NB4 (cell line): ENCODE results near the gene GAPT.

Experiments used
- POLR2A ChIP-seq: IDR thresholded peaks from 2 replicates; pipeline ENCODE4 v1.6.1; 2011; ENCODE audit warnings: mild to moderate bottlenecking; ENCODE audit not compliant: insufficient read length; ENCODE audit errors: extremely low read depth
- TF ChIP-seq, protein P1 (sequence below): IDR thresholded peaks from one replicate; pipeline ENCODE4 v1.5.1; 2012; ENCODE audit warnings: low read depth, low read length
- TF ChIP-seq, protein P2 (sequence below): IDR thresholded peaks from 2 replicates; pipeline ENCODE4 v1.6.1; 2011; ENCODE audit warnings: low read depth, low read length

DNA sequence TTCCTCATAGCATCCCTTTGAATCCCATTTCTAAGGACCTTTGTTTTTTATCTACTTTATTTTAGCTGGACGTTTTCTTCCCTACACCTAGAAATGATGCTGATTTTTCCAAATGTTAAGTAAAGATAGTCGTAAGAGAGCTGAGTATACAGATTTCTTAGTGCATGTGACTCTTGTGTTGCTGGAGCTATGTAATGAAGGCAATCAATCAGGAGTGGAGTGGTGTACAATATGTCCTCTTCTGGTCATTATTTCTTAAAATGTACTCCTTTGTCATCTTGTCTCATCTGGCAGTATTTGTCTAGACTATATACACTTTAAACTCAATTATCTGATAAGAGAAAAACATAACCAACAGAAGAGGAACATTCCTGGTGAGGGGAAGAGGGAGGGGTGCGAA lies 13.5 kb downstream of the GAPT start:
- TF ChIP-seq, protein P1, sequence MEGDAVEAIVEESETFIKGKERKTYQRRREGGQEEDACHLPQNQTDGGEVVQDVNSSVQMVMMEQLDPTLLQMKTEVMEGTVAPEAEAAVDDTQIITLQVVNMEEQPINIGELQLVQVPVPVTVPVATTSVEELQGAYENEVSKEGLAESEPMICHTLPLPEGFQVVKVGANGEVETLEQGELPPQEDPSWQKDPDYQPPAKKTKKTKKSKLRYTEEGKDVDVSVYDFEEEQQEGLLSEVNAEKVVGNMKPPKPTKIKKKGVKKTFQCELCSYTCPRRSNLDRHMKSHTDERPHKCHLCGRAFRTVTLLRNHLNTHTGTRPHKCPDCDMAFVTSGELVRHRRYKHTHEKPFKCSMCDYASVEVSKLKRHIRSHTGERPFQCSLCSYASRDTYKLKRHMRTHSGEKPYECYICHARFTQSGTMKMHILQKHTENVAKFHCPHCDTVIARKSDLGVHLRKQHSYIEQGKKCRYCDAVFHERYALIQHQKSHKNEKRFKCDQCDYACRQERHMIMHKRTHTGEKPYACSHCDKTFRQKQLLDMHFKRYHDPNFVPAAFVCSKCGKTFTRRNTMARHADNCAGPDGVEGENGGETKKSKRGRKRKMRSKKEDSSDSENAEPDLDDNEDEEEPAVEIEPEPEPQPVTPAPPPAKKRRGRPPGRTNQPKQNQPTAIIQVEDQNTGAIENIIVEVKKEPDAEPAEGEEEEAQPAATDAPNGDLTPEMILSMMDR = no peak
- TF ChIP-seq POLR2A = no peak
- TF ChIP-seq, protein P2, sequence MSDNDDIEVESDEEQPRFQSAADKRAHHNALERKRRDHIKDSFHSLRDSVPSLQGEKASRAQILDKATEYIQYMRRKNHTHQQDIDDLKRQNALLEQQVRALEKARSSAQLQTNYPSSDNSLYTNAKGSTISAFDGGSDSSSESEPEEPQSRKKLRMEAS = no peak
